GM18951 (cell line): ENCODE measurements around the gene GATA6.
"Not testable (repeated sequence)": the region's sequence is repeated elsewhere in the genome, so short reads cannot be mapped to it uniquely, and the experiment has no call there.

Experiments used
- POLR2A ChIP-seq: IDR thresholded peaks from 4 replicates; pipeline ENCODE4 v1.6.1; 2011; ENCODE audit warnings: mild to moderate bottlenecking; ENCODE audit not compliant: insufficient read length, insufficient read depth; ENCODE audit errors: extremely low read depth
- in situ Hi-C: fragments of 300-500 bp; cut with MboI; formaldehyde crosslinking; loops from one replicate; pipeline ENCODE4 v1.12.0; 2022; ENCODE audit warnings: low sequenced_read_pairs, mixed read lengths, inconsistent platforms; ENCODE audit not compliant: unreplicated experiment

GATA6 gene

DNA sequence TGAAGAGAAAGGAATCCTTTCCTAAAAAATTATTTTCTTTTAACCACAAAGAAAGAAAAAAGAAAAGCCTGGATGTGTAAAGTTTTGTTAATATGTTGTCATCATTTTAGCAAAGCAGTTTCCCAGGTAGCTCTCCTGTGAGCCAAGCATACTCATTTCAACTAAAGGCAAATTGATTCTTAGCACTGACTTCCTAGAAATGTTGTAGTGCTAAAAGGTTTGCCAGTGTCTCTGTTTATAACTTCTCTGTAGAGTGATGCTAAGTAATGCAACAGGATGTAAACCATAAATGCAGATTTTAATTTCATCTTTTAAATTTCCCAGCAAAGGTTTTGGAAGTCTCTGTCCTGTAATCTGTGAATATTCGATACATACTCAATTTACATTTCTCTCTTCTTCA lies 10.2 kb downstream of the GATA6 start:
- no peak for TF ChIP-seq POLR2A
- in situ Hi-C loops: no loop called here

DNA sequence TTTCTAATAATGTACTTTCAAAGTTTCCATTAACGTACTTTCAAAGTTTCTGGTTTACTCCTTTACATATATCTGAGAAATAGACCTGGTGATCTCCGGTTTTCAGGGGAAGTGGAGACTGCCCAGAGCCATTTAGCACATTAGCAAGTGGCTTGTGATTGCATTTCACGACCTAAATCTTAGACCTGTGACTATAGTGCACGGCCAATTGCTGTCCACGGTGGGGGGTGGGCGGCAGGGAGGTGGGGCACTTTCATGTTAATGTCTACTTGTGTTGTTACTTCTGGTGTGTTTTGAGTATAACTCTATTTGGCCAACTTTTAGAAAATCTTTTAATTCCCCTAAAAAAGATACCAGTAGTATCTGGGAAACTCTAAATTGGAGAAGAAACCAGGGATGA lies 11.3 kb downstream of the GATA6 start:
- in situ Hi-C loops: no loop called here
- no peak for TF ChIP-seq POLR2A

DNA sequence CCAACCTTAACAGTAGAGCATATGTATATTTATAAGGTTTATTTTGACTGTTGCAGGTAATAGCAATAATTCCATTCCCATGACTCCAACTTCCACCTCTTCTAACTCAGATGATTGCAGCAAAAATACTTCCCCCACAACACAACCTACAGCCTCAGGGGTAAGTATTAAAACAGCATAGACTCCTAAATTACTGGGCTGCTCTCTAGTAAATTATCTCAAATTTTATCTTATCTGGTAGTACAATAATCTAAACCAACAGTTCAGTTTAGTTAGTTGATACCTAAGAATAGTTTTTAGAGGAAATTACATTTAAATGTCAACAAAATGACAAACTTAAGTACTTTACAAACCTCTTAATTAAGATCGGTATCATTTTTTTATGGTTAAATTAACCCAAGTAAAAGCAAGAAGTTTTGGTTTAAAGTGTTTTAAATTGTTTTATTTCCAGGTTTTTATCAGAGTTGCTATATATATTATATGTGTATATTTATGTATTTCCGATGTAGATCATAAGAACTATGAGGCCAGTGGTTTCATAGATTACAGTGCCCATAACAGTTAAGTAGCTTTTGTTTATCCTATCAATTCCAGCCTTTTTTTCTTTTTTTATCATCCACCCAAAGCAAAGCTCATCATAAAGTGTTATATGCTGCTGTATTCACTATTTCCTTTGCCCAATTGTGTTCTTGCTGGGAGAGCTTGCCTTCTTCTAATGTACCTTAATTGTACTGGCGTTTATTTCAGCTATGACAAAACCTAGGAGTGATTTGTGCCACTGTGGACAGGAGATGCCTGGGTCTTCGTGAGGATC lies 13.7 kb downstream of the GATA6 start:
- TF ChIP-seq POLR2A: no peak
- in situ Hi-C loops: no loop called here

DNA sequence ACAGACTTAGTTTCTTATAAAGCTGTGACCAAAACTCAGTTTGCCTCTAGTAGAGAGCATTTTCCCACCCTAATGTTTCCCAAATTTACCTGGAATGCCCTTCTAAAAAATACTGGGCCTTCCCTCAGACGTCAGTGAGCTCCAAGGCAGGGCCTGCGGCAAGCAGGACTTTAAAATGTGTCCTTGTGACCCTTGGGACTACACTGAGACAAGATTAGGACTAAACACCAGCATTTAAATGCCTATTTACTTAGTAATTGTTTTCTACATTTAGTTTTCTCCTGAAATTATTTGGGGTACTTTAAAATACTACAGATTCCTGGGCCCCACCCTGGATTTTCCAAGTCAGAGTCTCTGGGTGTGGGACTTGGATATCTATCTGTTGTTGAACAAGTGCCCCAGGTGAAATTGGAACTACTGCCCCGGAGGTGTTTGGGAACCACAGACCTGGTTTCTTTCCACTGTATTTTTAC lies 14.3 kb downstream of the GATA6 start:
- no peak for TF ChIP-seq POLR2A
- in situ Hi-C loops: no loop called here

DNA sequence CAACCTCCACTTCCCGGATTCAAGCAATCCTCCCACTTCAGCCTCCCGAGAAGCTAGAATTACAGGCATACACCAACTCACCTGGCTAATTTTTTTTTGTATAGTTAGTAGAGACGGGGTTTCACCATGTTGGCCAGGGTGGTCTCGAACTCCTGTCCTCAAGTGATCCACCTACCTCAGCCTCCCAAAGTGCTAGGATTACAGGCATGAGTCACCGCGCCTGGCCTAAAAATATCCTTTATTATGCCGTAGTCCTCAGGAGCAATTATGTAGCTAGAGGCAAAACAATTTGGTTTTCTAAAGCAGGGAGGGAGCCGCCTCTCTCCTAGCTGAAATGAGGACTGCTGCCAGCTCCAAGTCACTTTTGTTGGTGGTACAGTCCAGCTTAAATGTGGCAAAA lies 15.2 kb downstream of the GATA6 start:
- in situ Hi-C loops: not testable (repeated sequence)

DNA sequence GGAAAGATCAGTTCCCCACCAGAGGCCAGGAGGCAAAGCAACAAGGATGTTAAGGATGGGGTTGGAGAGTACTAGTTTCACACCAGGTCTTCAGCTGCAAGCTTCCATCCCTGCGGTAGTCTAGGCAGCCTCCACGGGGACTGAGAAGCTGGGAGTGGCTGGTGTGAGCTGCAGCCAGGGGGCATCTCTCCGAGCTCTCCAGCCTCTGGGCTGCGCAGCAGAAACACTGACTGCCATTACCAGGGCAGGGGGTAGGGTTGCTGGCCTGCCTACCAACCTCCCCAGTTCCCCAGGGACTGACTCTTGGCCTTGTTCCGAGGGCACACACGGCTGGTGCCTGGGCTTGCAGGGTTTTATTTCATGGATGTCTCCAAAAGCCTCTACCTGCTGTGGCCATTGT lies 15.9 kb downstream of the GATA6 start:
- TF ChIP-seq POLR2A: no peak
- in situ Hi-C loops: no loop called here

DNA sequence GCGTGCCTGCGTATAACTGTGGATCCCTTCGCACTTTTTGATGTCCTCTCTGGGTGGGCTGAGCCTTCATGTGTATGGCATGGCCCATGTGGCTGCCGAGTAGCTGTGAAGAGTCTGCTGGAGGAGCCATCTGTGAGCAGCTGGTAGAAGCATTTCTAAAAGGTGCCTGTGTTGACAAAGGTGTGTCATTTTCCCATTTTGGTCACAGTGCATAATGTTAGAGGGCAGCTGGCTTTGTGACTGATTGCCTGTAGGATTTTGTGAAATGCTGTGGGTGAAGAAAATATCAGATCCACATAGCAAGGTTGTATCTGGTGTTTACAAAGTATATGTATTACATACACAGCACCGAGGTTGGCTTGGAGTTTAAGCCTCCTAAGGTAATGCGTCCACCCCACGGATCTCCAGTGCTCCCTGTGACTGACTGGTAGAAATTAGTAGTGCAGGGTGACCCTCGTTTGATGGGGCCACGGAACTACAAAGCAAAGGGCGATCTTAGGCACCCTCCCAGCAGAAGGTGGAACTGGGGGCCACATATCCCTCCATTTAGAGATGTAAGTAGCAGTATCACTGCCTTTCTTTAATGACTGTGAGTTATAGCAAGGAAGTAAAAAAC lies 16.5 kb downstream of the GATA6 start:
- TF ChIP-seq POLR2A: no peak
- in situ Hi-C loops: no loop called here

DNA sequence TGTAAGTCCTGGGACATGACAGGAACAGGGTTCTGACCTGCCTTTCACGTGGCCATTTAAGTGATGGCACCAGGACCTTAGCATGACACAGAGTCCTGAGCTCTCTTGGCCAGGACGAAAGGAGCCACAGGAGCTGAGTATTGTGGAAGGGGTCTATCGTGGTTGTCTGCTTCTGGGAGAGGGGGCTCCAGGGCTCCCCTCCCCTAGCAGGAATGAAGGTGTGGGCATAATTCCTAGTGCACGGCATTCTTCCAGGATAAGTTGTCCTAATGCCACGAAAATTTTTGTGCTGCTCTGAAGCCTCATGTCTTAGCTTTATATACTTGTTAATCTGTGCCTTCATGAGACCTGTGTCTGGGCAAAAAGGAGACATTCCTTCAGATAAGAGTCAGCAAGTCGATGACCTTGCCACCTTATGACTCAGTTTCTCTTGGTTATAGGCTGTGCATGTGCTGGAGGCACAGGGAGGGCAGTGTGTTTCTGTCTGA lies 17.1 kb downstream of the GATA6 start:
- TF ChIP-seq POLR2A: no peak
- in situ Hi-C loops: no loop called here

DNA sequence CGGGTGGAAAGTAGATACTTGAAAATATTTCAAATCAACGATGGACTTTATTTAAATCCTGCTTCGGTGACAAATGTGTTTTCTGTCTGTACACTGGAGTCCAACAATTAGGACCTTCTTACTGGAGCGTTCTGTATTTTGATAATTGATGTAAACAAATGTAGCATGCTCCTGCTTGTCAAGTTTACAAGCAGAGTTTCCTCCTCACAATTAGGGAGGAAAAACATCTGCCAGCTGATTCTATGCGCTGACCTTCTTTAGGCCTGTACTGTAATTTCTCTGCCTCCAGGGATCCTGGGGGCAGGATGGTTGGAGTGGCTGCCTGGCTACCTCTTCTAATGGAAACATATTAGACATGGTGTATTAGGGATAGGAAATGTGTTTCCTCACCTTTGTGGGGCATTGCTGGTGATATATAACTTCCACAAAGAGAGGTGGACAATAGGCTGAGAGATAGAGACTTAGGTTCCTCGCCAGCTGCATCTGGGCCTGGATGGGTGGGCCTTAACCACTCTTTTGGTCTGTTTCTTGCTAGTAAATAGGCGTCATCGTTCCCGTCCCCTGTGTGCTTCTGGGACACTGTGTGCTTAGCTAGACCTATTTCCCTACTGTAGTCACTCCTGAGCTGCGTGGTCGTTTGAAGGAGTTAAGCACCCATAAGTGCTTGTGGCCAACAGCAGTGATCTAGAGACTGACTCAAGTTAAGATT lies 19.3 kb downstream of the GATA6 start:
- no peak for TF ChIP-seq POLR2A

DNA sequence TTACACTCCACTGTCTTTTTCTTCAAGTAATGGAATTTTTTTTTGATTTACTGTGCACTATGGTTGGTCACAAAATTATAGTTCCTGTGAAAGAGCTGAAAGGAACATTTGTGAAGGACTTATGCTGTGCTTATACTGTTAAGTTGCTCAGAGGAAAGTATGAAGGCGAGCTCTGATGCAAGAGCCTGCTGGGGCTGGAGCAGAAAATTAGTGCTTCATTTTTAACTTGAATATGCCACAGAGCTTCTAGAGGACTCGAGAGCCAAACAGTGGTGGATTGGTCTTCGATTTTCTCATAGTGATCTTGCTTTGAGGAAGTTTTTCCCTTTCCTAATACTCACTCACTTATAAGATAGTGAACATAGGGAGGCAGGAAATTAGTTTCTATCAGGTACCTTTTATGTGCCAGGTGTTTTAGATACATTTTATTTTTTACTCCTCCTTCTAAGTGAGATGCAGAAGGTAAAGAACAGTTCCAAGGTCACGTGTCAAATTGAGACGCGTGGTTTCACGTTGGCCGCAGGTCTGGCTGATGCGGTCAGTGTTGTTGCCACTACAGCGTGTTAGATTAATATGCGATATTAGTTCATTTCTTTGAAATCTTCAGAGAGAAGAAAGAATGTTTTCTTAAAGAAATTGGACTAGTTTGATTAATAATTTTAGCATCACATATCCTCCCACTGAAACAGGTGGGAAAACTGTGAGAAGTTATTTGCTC lies 20.2 kb downstream of the GATA6 start:
- no peak for TF ChIP-seq POLR2A
- in situ Hi-C loops: no loop called here

More for the DNA sequence above, 19.3 kb downstream of the GATA6 start:
- in situ Hi-C loops: no loop called here

DNA sequence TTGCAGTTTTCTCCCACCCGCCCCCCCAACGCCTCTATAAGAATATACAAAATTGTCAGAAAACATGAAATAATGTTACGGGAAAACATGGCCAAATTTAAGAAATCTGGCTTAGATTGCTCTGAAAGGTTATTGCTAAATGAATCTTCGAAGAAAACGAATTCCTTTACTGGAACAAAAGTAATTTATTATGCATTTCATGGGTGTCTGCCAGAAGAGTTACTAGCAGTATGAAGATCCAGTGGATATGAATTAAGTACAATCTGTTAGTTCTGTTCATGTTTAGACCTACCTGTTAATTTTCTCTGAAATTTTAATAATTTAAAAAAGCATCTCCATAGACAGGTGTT lies 21.9 kb downstream of the GATA6 start:
- no peak for TF ChIP-seq POLR2A
- in situ Hi-C loops: no loop called here

DNA sequence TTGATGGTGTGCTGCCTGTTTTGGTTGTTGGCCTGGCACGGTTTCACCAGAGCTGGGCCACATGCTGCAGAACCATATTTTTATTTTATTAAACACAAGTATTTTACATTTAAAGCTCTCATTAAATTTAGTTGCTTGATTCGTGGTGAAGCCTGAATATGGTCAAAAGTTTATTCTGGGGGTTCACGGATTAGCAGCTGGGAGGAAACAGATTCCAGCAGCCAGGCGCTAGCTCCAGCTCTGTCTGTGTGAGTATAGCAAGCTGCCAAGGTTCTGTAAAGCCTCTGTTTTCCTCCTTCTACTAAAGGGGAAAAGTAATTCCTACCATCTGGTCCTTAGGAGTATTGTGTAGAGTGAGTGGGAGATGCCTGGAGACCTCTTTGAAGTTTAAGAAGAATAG lies 22.5 kb downstream of the GATA6 start:
- TF ChIP-seq POLR2A: no peak
- in situ Hi-C loops: no loop called here

DNA sequence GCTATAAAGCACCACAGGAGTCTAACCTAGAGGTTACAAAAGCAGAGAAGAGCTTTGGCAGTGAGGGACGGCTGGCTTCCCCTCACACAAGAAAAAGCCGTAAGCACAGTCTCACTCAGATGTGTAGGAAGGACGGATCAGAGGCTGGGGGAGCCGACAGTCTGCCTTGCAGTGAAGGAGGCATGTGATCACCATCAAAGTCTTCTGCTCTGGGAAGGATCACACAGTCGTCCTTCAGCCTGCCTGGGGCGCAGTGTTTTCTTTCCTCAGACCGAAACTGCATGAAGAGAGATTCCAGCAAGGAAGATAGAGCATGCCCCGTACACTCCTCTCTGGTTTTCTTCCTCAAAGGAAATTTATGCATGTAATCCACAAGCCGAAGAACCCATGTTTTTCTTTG lies 24.1 kb downstream of the GATA6 start:
- in situ Hi-C loops: no loop called here
- no peak for TF ChIP-seq POLR2A

DNA sequence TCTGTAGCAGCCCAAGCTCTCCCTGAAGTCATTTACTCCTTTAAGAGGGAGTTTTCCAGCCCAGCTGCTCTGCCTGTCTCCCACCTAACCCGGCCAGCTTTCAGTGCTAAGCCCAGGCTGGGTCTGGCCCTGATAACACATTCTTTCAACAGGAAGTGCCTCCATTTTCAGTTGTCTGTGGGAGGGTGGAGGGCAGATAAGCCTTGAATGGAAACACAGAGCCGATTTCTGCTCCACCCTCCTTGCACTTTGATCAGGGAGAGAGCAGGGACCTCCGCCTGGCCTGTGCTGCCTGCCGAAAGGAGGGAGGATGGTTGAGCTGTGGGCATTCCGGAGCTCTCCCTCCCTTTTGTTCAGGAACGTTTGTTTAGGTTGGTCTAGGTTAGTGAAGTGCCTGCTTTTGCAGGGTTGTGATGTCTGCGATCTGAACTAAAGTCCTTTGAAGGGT lies 24.8 kb downstream of the GATA6 start:
- in situ Hi-C loops: no loop called here
- no peak for TF ChIP-seq POLR2A
